Esophagus squamous epithelium (tissue), 4 donors: ENCODE measurements around the gene BHLHE23.

Experiments
- CTCF ChIP-seq, 6 experiments: fragments of 450-650 bp in 4 of 6; fragments of 200-600 bp in 2 of 6; sonication (generic) in 2 of 6; IDR thresholded peaks; one replicate each; pipeline ENCODE4 v1.5.1; 2016 to 2019; ENCODE audit warnings: antibody characterized with exemption in 6 of 6, mild to moderate bottlenecking in 4 of 6, moderate library complexity in 4 of 6
- POLR2A ChIP-seq, 4 donors: fragments of 450-650 bp; IDR thresholded peaks; one replicate each; pipeline ENCODE4 v1.6.1; 2017; ENCODE audit warnings: antibody characterized with exemption in 4 of 4, mild to moderate bottlenecking in 4 of 4, moderate library complexity in 3 of 4

- no peak for TF ChIP-seq CTCF (IDR thresholded peaks at IDR 0.05)
- no peak for TF ChIP-seq POLR2A (IDR thresholded peaks at IDR 0.05)
These were observed 49.3 kb downstream of the BHLHE23 start for GRCh38 chr20:62957136-62958117.
